KMS-11 (cell line): Measurements from ENCODE around the gene HOPX.
"Not testable (repeated sequence)": the region's sequence is repeated elsewhere in the genome, so short reads cannot be mapped to it uniquely, and the experiment has no call there.

Experiments
- H2AFZ ChIP-seq: fragments of 200-600 bp; sonication (generic); 2 replicates; pipeline ENCODE4 v1.6.1; 2016; ENCODE audit warnings: antibody characterized with exemption, mixed run types, low read depth
- H3K27ac ChIP-seq: fragments of 200-600 bp; sonication (generic); 2 replicates; pipeline ENCODE4 v1.6.1; 2016; ENCODE audit warnings: mild to moderate bottlenecking, mixed run types
- H3K27me3 ChIP-seq: fragments of 200-600 bp; sonication (generic); 2 replicates; pipeline ENCODE4 v1.6.1; 2017; ENCODE audit warnings: mild to moderate bottlenecking, low read depth, mixed run types, moderate library complexity; ENCODE audit not compliant: insufficient read depth
- H3K36me3 ChIP-seq: fragments of 200-600 bp; sonication (generic); 2 replicates; pipeline ENCODE4 v1.6.1; 2017; ENCODE audit warnings: mild to moderate bottlenecking, mixed run types; ENCODE audit not compliant: insufficient read depth
- H3K4me1 ChIP-seq: fragments of 200-600 bp; sonication (generic); 2 replicates; pipeline ENCODE4 v1.6.1; 2016; ENCODE audit warnings: mild to moderate bottlenecking, low read depth, mixed run types; ENCODE audit not compliant: poor library complexity, severe bottlenecking
- H3K4me2 ChIP-seq: fragments of 200-600 bp; sonication (generic); 2 replicates; pipeline ENCODE4 v1.7.0; 2016; ENCODE audit warnings: mild to moderate bottlenecking, mixed run types
- H3K4me3 ChIP-seq: fragments of 200-600 bp; sonication (generic); IDR thresholded peaks from 2 replicates; pipeline ENCODE4 v1.6.1; 2017; ENCODE audit warnings: low read depth, low read length, mixed read lengths; ENCODE audit not compliant: insufficient read depth
- H3K79me2 ChIP-seq: fragments of 200-600 bp; sonication (generic); 2 replicates; pipeline ENCODE4 v1.6.1; 2016; ENCODE audit warnings: low read depth, mixed run types; ENCODE audit not compliant: insufficient read depth
- H3K9ac ChIP-seq: fragments of 200-600 bp; sonication (generic); 2 replicates; pipeline ENCODE4 v1.6.1; 2016; ENCODE audit warnings: mild to moderate bottlenecking, mixed run types
- H4K20me1 ChIP-seq: fragments of 200-600 bp; sonication (generic); 2 replicates; pipeline ENCODE4 v1.6.1; 2016; ENCODE audit warnings: mild to moderate bottlenecking, mixed run types; ENCODE audit not compliant: insufficient read depth
- TF ChIP-seq, protein P1 (sequence below): fragments of 200-600 bp; sonication (generic); conservative IDR thresholded peaks from 2 replicates; pipeline ENCODE4 v1.6.1; 2017; ENCODE audit warnings: low read depth, mild to moderate bottlenecking, antibody characterized with exemption, low read length, moderate library complexity, mixed read lengths

Gene HOPX

DNA sequence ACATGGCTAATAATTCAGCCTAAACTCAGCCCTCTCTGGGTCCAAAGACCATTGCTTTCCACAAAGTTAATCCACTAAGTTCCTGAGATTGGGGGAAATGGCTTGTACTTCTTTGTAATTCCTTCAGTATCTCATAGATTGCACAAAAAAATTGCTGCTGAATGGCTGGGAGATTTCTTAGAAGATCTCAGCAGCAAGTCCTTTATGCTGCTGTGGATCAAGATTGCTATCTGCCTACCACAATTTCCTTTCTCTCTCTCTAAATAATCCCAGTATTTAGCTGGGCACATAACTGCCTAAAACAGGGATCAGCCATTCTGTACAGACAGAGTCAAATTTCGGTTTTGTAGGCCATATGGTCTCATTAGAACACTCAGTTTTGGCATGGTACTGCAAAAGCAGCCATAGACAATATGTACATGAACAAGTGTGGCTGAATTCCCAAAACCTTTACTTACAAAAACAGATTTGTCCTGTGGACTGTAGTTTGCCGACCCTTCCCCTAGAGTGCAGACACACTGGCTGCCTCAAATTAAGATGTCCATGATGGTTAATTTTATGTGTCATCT, 18.5 kb upstream of the HOPX start:
- H3K4me1 ChIP-seq: peaks cover 9% of the 10 kb centered on the region
- no peaks in the 10 kb centered on the region for H3K36me3 ChIP-seq
- H3K4me3 ChIP-seq: no peak overlapping the region
- no peaks in the 10 kb centered on the region for H3K27me3 ChIP-seq
- H3K9ac ChIP-seq: no peak overlapping the region
- no peak overlapping the region for H3K27ac ChIP-seq
- H3K79me2 ChIP-seq: no peaks in the 10 kb centered on the region
- no peaks in the 10 kb centered on the region for H4K20me1 ChIP-seq
- TF ChIP-seq, protein P1, sequence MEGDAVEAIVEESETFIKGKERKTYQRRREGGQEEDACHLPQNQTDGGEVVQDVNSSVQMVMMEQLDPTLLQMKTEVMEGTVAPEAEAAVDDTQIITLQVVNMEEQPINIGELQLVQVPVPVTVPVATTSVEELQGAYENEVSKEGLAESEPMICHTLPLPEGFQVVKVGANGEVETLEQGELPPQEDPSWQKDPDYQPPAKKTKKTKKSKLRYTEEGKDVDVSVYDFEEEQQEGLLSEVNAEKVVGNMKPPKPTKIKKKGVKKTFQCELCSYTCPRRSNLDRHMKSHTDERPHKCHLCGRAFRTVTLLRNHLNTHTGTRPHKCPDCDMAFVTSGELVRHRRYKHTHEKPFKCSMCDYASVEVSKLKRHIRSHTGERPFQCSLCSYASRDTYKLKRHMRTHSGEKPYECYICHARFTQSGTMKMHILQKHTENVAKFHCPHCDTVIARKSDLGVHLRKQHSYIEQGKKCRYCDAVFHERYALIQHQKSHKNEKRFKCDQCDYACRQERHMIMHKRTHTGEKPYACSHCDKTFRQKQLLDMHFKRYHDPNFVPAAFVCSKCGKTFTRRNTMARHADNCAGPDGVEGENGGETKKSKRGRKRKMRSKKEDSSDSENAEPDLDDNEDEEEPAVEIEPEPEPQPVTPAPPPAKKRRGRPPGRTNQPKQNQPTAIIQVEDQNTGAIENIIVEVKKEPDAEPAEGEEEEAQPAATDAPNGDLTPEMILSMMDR: no peak
- no peak overlapping the region for H3K4me2 ChIP-seq
- H2AFZ ChIP-seq: no peak overlapping the region

DNA sequence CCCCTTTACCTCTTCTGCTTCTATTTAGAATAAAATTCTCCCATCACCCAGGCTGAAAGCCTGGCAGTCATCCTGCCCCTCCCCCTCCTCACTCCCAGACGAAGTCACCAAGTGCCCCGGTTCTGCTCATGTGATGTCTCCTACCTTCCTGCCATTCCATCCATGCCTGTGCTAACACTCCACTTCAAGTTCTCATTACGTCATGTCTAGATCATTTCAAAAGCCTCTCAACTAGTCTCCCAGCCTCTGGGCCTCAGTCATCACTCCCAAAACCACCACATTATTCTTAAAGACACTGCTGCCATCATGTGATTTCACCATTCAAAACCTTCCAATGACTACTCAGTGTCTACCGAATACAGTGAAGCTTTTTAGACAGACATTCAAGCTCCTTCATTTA, 17.2 kb upstream of the HOPX start:
- Histone ChIP-seq H3K4me2 (no peak overlapping the region), H3K27me3 (no peaks in the 10 kb centered on the region), H3K79me2 (no peaks in the 10 kb centered on the region), H2AFZ (no peak overlapping the region), H3K27ac (no peak overlapping the region), H3K4me1 (peaks cover 9% of the 10 kb centered on the region), H3K9ac (no peak overlapping the region), H3K36me3 (no peaks in the 10 kb centered on the region), H3K4me3 (no peak overlapping the region), H4K20me1 (no peaks in the 10 kb centered on the region)
- TF ChIP-seq, protein P1: no peak

DNA sequence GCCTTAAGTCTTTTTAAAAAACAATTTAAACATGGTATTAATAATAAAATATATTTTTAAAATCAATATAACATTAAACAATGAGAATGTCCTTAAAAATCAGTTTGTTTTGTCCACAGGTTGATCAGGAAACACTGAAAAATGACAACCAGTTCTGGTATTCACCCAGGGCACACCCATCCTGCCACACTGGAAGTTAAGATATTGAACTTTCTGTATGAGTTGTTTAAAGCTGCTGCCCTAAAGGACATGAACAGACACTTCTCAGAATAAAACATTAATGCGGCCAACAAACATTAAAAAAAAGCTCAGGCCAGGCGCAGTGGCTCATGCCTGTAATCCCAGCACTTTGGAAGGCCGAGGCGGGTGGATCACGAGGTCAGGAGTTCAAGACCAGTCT, 15.0 kb upstream of the HOPX start:
- no peaks in the 10 kb centered on the region for H3K27me3 ChIP-seq
- H3K4me2 ChIP-seq: no peak overlapping the region
- no peak overlapping the region for H3K4me3 ChIP-seq
- no peak overlapping the region for H3K9ac ChIP-seq
- H3K4me1 ChIP-seq: peaks cover 2% of the 10 kb centered on the region
- TF ChIP-seq, protein P1: no peak
- no peaks in the 10 kb centered on the region for H3K36me3 ChIP-seq
- H2AFZ ChIP-seq: no peak overlapping the region
- H3K27ac ChIP-seq: no peak overlapping the region
- H4K20me1 ChIP-seq: no peaks in the 10 kb centered on the region
- no peaks in the 10 kb centered on the region for H3K79me2 ChIP-seq

DNA sequence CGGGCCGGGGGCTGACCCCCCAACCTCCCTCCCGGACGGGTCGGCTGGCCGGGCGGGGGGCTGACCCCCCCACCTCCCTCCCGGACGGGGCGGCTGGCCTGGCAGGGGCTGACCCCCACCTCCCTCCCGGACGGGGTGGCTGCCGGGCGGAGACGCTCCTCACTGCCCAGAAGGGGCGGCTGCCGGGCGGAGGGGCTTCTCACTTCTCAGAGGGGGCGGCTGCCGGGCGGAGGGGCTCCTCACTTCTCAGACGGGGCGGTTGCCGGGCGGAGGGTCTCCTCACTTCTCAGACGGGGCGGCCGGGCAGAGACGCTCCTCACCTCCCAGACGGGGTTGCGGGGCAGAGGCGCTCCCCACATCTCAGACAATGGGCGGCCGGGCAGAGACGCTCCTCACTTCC, 12.4 kb upstream of the HOPX start:
- H3K4me2 ChIP-seq, H3K4me3 ChIP-seq, H3K27ac ChIP-seq, H2AFZ ChIP-seq, H3K79me2 ChIP-seq, H3K36me3 ChIP-seq, H3K27me3 ChIP-seq, H3K9ac ChIP-seq, H4K20me1 ChIP-seq: not testable (repeated sequence)
- H3K4me1 ChIP-seq: peaks cover 26% of the 10 kb centered on the region

DNA sequence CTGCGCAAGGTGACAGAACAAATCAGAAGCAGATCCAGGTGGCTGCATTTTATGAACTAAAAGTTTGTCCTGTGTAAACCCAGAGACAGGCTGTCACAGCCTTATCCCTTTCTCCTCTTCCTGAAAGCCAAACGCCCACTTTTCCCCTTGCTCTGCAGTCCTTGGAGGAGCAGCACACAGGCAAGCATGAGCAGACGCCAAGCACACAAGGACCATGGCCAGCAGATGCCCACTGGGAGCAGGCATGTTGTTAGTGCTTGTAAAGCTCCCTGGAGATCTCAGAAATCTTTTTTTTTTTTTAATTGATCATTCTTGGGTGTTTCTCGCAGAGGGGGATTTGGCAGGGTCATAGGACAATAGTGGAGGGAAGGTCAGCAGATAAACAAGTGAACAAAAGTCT, 11.5 kb upstream of the HOPX start:
- H3K36me3 ChIP-seq: no peaks in the 10 kb centered on the region
- TF ChIP-seq, protein P1: no peak
- H3K27me3 ChIP-seq: no peaks in the 10 kb centered on the region
- H3K4me2 ChIP-seq: no peak overlapping the region
- H3K27ac ChIP-seq: no peak overlapping the region
- H3K4me3 ChIP-seq: no peak overlapping the region
- no peak overlapping the region for H3K9ac ChIP-seq
- no peak overlapping the region for H2AFZ ChIP-seq
- peaks cover 28% of the 10 kb centered on the region for H3K4me1 ChIP-seq
- no peaks in the 10 kb centered on the region for H3K79me2 ChIP-seq
- no peaks in the 10 kb centered on the region for H4K20me1 ChIP-seq
